Effector CD4-positive, alpha-beta T cell (primary cell): ENCODE results near the gene PADI1.

Source experiments
- DNase-seq: peaks from one replicate; pipeline ENCODE4 v3.0.0-alpha.2; 2020

The PADI1 gene

GRCh38 chr1:17244821-17245740 is 40.2 kb downstream of the PADI1 start:
- DNase-seq = no peak

GRCh38 chr1:17245816-17246325 is 40.9 kb downstream of the PADI1 start:
- no peak for DNase-seq

GRCh38 chr1:17246971-17247370 is 42.0 kb downstream of the PADI1 start:
- DNase-seq = no peak

GRCh38 chr1:17248781-17249180 is 43.9 kb downstream of the PADI1 start, which contains the start of gene PADI3:
PADI3 (plus strand) TSS chr1:17249098; CDS start chr1:17249138, 40 bp downstream.
- no peak for DNase-seq

- DNase-seq = no peak
Measured at GRCh38 chr1:17250601-17251000, 45.7 kb downstream of the PADI1 start.

- no peak for DNase-seq
Measured at GRCh38 chr1:17251246-17251645, 46.3 kb downstream of the PADI1 start.

- no peak for DNase-seq
Measured at GRCh38 chr1:17251701-17252376, 46.9 kb downstream of the PADI1 start.

GRCh38 chr1:17255336-17255735 is 50.4 kb downstream of the PADI1 start:
- DNase-seq = no peak

GRCh38 chr1:17258116-17258757 is 53.3 kb downstream of the PADI1 start:
- no peak for DNase-seq

- no peak for DNase-seq
Measured at GRCh38 chr1:17258758-17259130, 53.8 kb downstream of the PADI1 start.

GRCh38 chr1:17259233-17259873 is 54.4 kb downstream of the PADI1 start:
- DNase-seq = no peak

GRCh38 chr1:17260264-17260663 is 55.3 kb downstream of the PADI1 start:
- no peak for DNase-seq

- DNase-seq = no peak
Measured at GRCh38 chr1:17260738-17261137, 55.8 kb downstream of the PADI1 start.

GRCh38 chr1:17263936-17264335 is 59.0 kb downstream of the PADI1 start:
- no peak for DNase-seq

- DNase-seq = no peak
Measured at GRCh38 chr1:17264470-17264869, 59.5 kb downstream of the PADI1 start.

- DNase-seq = no peak
Measured at GRCh38 chr1:17265162-17265561, 60.2 kb downstream of the PADI1 start.

GRCh38 chr1:17265950-17266349 is 61.0 kb downstream of the PADI1 start:
- DNase-seq = no peak

- DNase-seq = no peak
Measured at GRCh38 chr1:17270891-17271765, 66.2 kb downstream of the PADI1 start.

GRCh38 chr1:17272066-17272465 is 67.1 kb downstream of the PADI1 start:
- DNase-seq = no peak

GRCh38 chr1:17272646-17273045 is 67.7 kb downstream of the PADI1 start:
- no peak for DNase-seq

GRCh38 chr1:17273096-17273495 is 68.2 kb downstream of the PADI1 start:
- DNase-seq = no peak
